GM21786 (cell line): ENCODE measurements around the gene KDF1.

Source experiments
- ATAC-seq: cut with Tn5 transposase; IDR thresholded peaks from one replicate; pipeline ENCODE4 v1.9.1; 2021; ENCODE audit not compliant: unreplicated experiment

KDF1 gene

GRCh38 chr1:26959722-26960624 is at the start of gene KDF1:
Gene KDF1, minus strand, starts transcription at chr1:26960468. Its CDS starts 8,088 bp downstream, at chr1:26952380.
- no peak for ATAC-seq

GRCh38 chr1:27009601-27010197 is 49.4 kb upstream of the KDF1 start:
- no peak for ATAC-seq

- ATAC-seq: no peak
Observed at GRCh38 chr1:27007909-27008582, 47.8 kb upstream of the KDF1 start.

GRCh38 chr1:27006683-27007082 is 46.4 kb upstream of the KDF1 start:
- no peak for ATAC-seq

GRCh38 chr1:27005648-27006496 is 45.6 kb upstream of the KDF1 start:
- no peak for ATAC-seq

GRCh38 chr1:27005166-27005530 is 44.9 kb upstream of the KDF1 start:
- ATAC-seq: no peak

- no peak for ATAC-seq
Observed at GRCh38 chr1:27004471-27005165, 44.4 kb upstream of the KDF1 start.

GRCh38 chr1:27003745-27004470 is 43.6 kb upstream of the KDF1 start:
- no peak for ATAC-seq

- no peak for ATAC-seq
Observed at GRCh38 chr1:27001570-27002360, 41.5 kb upstream of the KDF1 start.

- no peak for ATAC-seq
Observed at GRCh38 chr1:27000817-27001460, 40.7 kb upstream of the KDF1 start.

GRCh38 chr1:27000090-27000816 is 40.0 kb upstream of the KDF1 start:
- no peak for ATAC-seq

GRCh38 chr1:26999440-26999987 is 39.2 kb upstream of the KDF1 start:
- ATAC-seq: no peak

- no peak for ATAC-seq
Observed at GRCh38 chr1:26998429-26999300, 38.4 kb upstream of the KDF1 start.

GRCh38 chr1:26996665-26997064 is 36.4 kb upstream of the KDF1 start:
- no peak for ATAC-seq

GRCh38 chr1:26996024-26996423 is 35.8 kb upstream of the KDF1 start:
- no peak for ATAC-seq

GRCh38 chr1:26994787-26995517 is 34.7 kb upstream of the KDF1 start:
- ATAC-seq: no peak
